Esophagus mucosa (tissue), 1 donor: ENCODE data around the gene SP5. TPM values are rescaled to one million over a fixed set of nuclear protein-coding genes. Genes with fewer than 3 reads are reported as not detected.
"Not testable (repeated sequence)": the region's sequence is repeated elsewhere in the genome, so short reads cannot be mapped to it uniquely, and the experiment has no call there.

Source experiments
- ATAC-seq: fragments of 200-7000 bp; cut with Tn5 transposase; one replicate; pipeline ENCODE4 v1.9.1; 2020
- total RNA-seq: library from RNA; stranded (reverse); gene quantifications from one replicate; pipeline ENCODE4 v1.2.4, GENCODE V29; 2023
- donor health status: DM: yes; HTN: yes; CAD: no.

The SP5 gene
- 0.16 TPM for total RNA-seq

GRCh38 chr2:170715062-170715931 is at the start of gene SP5:
TSS of gene SP5 (plus strand) at chr2:170715337. CDS start at chr2:170715513, 176 bp downstream.
- ATAC-seq, result peak; percentile 35

GRCh38 chr2:170665743-170666142 is 49.4 kb upstream of the SP5 start:
- no peak for ATAC-seq

GRCh38 chr2:170669909-170670308 is 45.2 kb upstream of the SP5 start:
- ATAC-seq, result no peak

GRCh38 chr2:170670651-170671050 is 44.5 kb upstream of the SP5 start:
- no peak for ATAC-seq

GRCh38 chr2:170671079-170671478 is 44.1 kb upstream of the SP5 start:
- no peak for ATAC-seq

- ATAC-seq, result not testable (repeated sequence)
Measured at GRCh38 chr2:170674282-170674681, 40.9 kb upstream of the SP5 start.

- no peak for ATAC-seq
Measured at GRCh38 chr2:170675701-170676100, 39.4 kb upstream of the SP5 start.

- peak; percentile 57 for ATAC-seq
Measured at GRCh38 chr2:170679607-170680079, 35.5 kb upstream of the SP5 start.

- no peak for ATAC-seq
Measured at GRCh38 chr2:170680172-170680941, 34.8 kb upstream of the SP5 start.

- no peak for ATAC-seq
Measured at GRCh38 chr2:170681311-170681710, 33.8 kb upstream of the SP5 start.

- ATAC-seq, result no peak
Measured at GRCh38 chr2:170685591-170685990, 29.5 kb upstream of the SP5 start.

GRCh38 chr2:170689481-170689880 is 25.7 kb upstream of the SP5 start:
- ATAC-seq, result peak; percentile 82

- no peak for ATAC-seq
Measured at GRCh38 chr2:170690640-170691039, 24.5 kb upstream of the SP5 start.

- no peak for ATAC-seq
Measured at GRCh38 chr2:170694316-170694715, 20.8 kb upstream of the SP5 start.

- no peak for ATAC-seq
Measured at GRCh38 chr2:170695521-170696410, 19.4 kb upstream of the SP5 start.

GRCh38 chr2:170696948-170697347 is 18.2 kb upstream of the SP5 start:
- no peak for ATAC-seq

GRCh38 chr2:170701011-170701410 is 14.1 kb upstream of the SP5 start:
- ATAC-seq, result no peak

- no peak for ATAC-seq
Measured at GRCh38 chr2:170703776-170704476, 11.2 kb upstream of the SP5 start.

GRCh38 chr2:170707821-170708795 is 7.0 kb upstream of the SP5 start:
- ATAC-seq, result no peak

GRCh38 chr2:170710609-170710979 is 4.5 kb upstream of the SP5 start:
- no peak for ATAC-seq
